ENCODE results near the gene RBMS1. TPM values are rescaled to one million over a fixed set of nuclear protein-coding genes. Genes with fewer than 3 reads are reported as not detected.

RBMS1 gene
- total RNA-seq, 1 donor, result 170 TPM

GRCh38 chr2:160408173-160408958 lies 85.2 kb downstream of the RBMS1 start:
- no peak for TF ChIP-seq CTCF (IDR thresholded peaks at IDR 0.05; ENCODE audit: insufficient read depth, low read length)
- no peak for DNase-seq (ENCODE audit: low read depth)
- peak overlapping the region; percentile 58 for H3K4me3 ChIP-seq (ENCODE audit: low read depth, low read length)

- peak; percentile 74 for DNase-seq (ENCODE audit: low read depth)
- TF ChIP-seq CTCF (IDR thresholded peaks at IDR 0.05; ENCODE audit: insufficient read depth, low read length), result no peak
- peak overlapping the region; percentile 73 for H3K4me3 ChIP-seq (ENCODE audit: low read depth, low read length)
Observed at GRCh38 chr2:160407393-160408172, 86.0 kb downstream of the RBMS1 start.

- peak; percentile 81 for DNase-seq (ENCODE audit: low read depth)
Observed at GRCh38 chr2:160406591-160407392, 86.8 kb downstream of the RBMS1 start.

GRCh38 chr2:160405077-160405867 lies 88.3 kb downstream of the RBMS1 start:
- peak; percentile 54 for DNase-seq (ENCODE audit: low read depth)
- TF ChIP-seq CTCF (IDR thresholded peaks at IDR 0.05; ENCODE audit: insufficient read depth, low read length), result no peak
- peak overlapping the region; percentile 73 for H3K4me3 ChIP-seq (ENCODE audit: low read depth, low read length)

More at GRCh38 chr2:160406591-160407392, 86.8 kb downstream of the RBMS1 start:
- no peak for TF ChIP-seq CTCF (IDR thresholded peaks at IDR 0.05; ENCODE audit: insufficient read depth, low read length)
- peak overlapping the region; percentile 73 for H3K4me3 ChIP-seq (ENCODE audit: low read depth, low read length)

GRCh38 chr2:160402997-160403979 lies 90.3 kb downstream of the RBMS1 start:
- peak; percentile 85 for DNase-seq (ENCODE audit: low read depth)
- no peak for TF ChIP-seq CTCF (IDR thresholded peaks at IDR 0.05; ENCODE audit: insufficient read depth, low read length)
- H3K4me3 ChIP-seq (ENCODE audit: low read depth, low read length), result peak overlapping the region; percentile 29

Data from fibroblast of the aortic adventitia (primary cell).